Mesendoderm (in vitro differentiated cells): Measurements from ENCODE around the gene PTPN1.

Experiments used
- DNase-seq: peaks from one replicate; pipeline ENCODE4 v3.0.0; 2013
- H2AK5ac ChIP-seq: 2 replicates; pipeline ENCODE4 v1.6.1; 2013; ENCODE audit warnings: low read length, inconsistent platforms
- H2BK120ac ChIP-seq: 2 replicates; pipeline ENCODE4 v1.6.1; 2013; ENCODE audit warnings: low read depth, mild to moderate bottlenecking, low read length, moderate library complexity, mixed read lengths
- H2BK15ac ChIP-seq: replicated peaks from 2 replicates; pipeline ENCODE4 v1.6.1; 2013; ENCODE audit warnings: low read depth, mild to moderate bottlenecking, moderate library complexity
- H2BK5ac ChIP-seq: 2 replicates; pipeline ENCODE4 v1.6.1; 2013; ENCODE audit warnings: low read length, inconsistent platforms
- H3K18ac ChIP-seq: 2 replicates; pipeline ENCODE4 v1.6.1; 2013; ENCODE audit warnings: mild to moderate bottlenecking, low read length, mixed read lengths
- H3K23ac ChIP-seq: one replicate; pipeline ENCODE4 v1.6.1; 2013; ENCODE audit warnings: low read length
- H3K27ac ChIP-seq: 2 replicates; pipeline ENCODE4 v1.5.1; 2013; ENCODE audit warnings: low read depth, mild to moderate bottlenecking, inconsistent platforms, low read length, moderate library complexity
- H3K27me3 ChIP-seq: 2 replicates; pipeline ENCODE4 v1.6.1; 2013; ENCODE audit warnings: low read length, control low read depth, mild to moderate bottlenecking, inconsistent platforms; ENCODE audit not compliant: insufficient read depth, poor library complexity
- H3K36me3 ChIP-seq: 2 replicates; pipeline ENCODE4 v1.6.1; 2013; ENCODE audit warnings: low read length, inconsistent platforms; ENCODE audit not compliant: control insufficient read depth, insufficient read depth
- H3K4ac ChIP-seq: one replicate; pipeline ENCODE4 v1.6.1; 2013; ENCODE audit warnings: low read depth, mild to moderate bottlenecking, low read length, moderate library complexity
- H3K4me1 ChIP-seq: 2 replicates; pipeline ENCODE4 v1.6.1; 2013; ENCODE audit warnings: low read depth, low read length, inconsistent platforms; ENCODE audit not compliant: control insufficient read depth
- H3K4me2 ChIP-seq: 2 replicates; pipeline ENCODE4 v1.6.1; 2013; ENCODE audit warnings: low read length
- H3K4me3 ChIP-seq: 2 replicates; pipeline ENCODE4 v1.5.1; 2013; ENCODE audit warnings: mild to moderate bottlenecking, low read length
- H3K56ac ChIP-seq: one replicate; pipeline ENCODE4 v1.6.1; 2013; ENCODE audit warnings: low read length
- H3K79me1 ChIP-seq: 2 replicates; pipeline ENCODE4 v1.6.1; 2013; ENCODE audit warnings: low read length, inconsistent platforms
- H3K79me2 ChIP-seq: 2 replicates; pipeline ENCODE4 v1.6.1; 2013; ENCODE audit warnings: mild to moderate bottlenecking, low read length; ENCODE audit not compliant: control insufficient read depth, insufficient read depth
- H3K9ac ChIP-seq: 2 replicates; pipeline ENCODE4 v1.6.1; 2013; ENCODE audit warnings: low read length, inconsistent platforms
- H4K5ac ChIP-seq: one replicate; pipeline ENCODE4 v1.6.1; 2013; ENCODE audit warnings: low read length
- H4K8ac ChIP-seq: one replicate; pipeline ENCODE4 v1.6.1; 2013; ENCODE audit warnings: low read depth, mild to moderate bottlenecking, control low read depth, low read length, moderate library complexity
- WGBS: extraction: QIAGEN DNeasy Blood & Tissue Kit; methylation state at CpG from one replicate; pipeline ENCODE4 v1.1.7; 2013; ENCODE audit warnings: low lambda C conversion rate, missing lambda C conversion rate; ENCODE audit not compliant: insufficient coverage; ENCODE audit errors: extremely low coverage; 5-methylcytosine and 5-hydroxymethylcytosine counted together

PTPN1 gene

GRCh38 chr20:50577175-50578018 lies 67.2 kb downstream of the PTPN1 start:
- no peak overlapping the region for H2AK5ac ChIP-seq
- no peak overlapping the region for H3K4me3 ChIP-seq
- H3K4me2 ChIP-seq: no peak overlapping the region
- no peak overlapping the region for H2BK5ac ChIP-seq
- no peak overlapping the region for H3K18ac ChIP-seq
- H2BK15ac ChIP-seq: no peak overlapping the region
- no peak overlapping the region for H4K5ac ChIP-seq
- peaks cover 2% of the 10 kb centered on the region for H3K4me1 ChIP-seq
- H3K9ac ChIP-seq: no peak overlapping the region
- no peaks in the 10 kb centered on the region for H3K79me2 ChIP-seq
- no peak for DNase-seq
- H3K23ac ChIP-seq: no peak overlapping the region
- no peak overlapping the region for H3K27ac ChIP-seq
- H3K56ac ChIP-seq: no peak overlapping the region
- no peaks in the 10 kb centered on the region for H3K27me3 ChIP-seq
- H2BK120ac ChIP-seq: no peak overlapping the region
- no peak overlapping the region for H4K8ac ChIP-seq
- H3K36me3 ChIP-seq: peaks cover 11% of the 10 kb centered on the region
- peaks cover 2% of the 10 kb centered on the region for H3K79me1 ChIP-seq
- no CpG with 5 or more reads among the region's 17 CpGs for WGBS
- H3K4ac ChIP-seq: no peak overlapping the region

GRCh38 chr20:50578061-50578777 lies 68.0 kb downstream of the PTPN1 start:
- Histone ChIP-seq H3K56ac (no peak overlapping the region), H3K4me2 (no peak overlapping the region), H3K4ac (no peak overlapping the region), H2BK120ac (no peak overlapping the region), H2AK5ac (no peak overlapping the region), H2BK5ac (no peak overlapping the region), H3K9ac (no peak overlapping the region), H3K23ac (no peak overlapping the region), H3K79me1 (no peaks in the 10 kb centered on the region), H3K79me2 (no peaks in the 10 kb centered on the region), H4K5ac (no peak overlapping the region), H3K36me3 (peaks cover 11% of the 10 kb centered on the region), H2BK15ac (no peak overlapping the region), H4K8ac (no peak overlapping the region), H3K4me3 (no peak overlapping the region), H3K27ac (no peak overlapping the region), H3K4me1 (no peaks in the 10 kb centered on the region), H3K27me3 (no peaks in the 10 kb centered on the region), H3K18ac (no peak overlapping the region)
- no CpG with 5 or more reads among the region's 14 CpGs for WGBS
- no peak for DNase-seq

DNA sequence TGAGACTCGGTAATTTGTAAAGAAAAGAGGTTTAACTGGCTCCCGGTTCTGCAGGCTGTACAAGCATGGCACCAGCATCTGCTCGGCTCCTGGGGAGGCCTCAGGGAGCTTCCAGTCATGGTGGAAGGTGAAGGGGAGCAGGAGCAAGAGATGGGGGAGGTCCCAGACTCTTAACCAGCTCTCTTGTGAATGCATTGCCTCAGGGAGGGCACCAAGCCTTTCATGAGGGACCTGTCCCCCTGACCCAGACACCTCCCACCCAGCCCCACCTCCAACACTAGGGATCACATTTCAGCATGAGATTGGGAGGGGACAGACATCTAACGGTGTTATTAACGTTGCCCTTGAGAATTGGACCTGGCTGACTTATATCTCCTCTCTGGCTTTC lies 68.6 kb downstream of the PTPN1 start:
- no peak overlapping the region for H3K4ac ChIP-seq

GRCh38 chr20:50579511-50579910 lies 69.3 kb downstream of the PTPN1 start:
- no peak overlapping the region for H3K4ac ChIP-seq
- no peak overlapping the region for H2BK120ac ChIP-seq
- no peak overlapping the region for H2AK5ac ChIP-seq
- no peak overlapping the region for H4K8ac ChIP-seq
- H3K27ac ChIP-seq: no peak overlapping the region
- H3K4me2 ChIP-seq: no peak overlapping the region
- H3K79me1 ChIP-seq: no peaks in the 10 kb centered on the region
- no peaks in the 10 kb centered on the region for H3K27me3 ChIP-seq
- no peak overlapping the region for H3K4me3 ChIP-seq
- no peak overlapping the region for H3K18ac ChIP-seq
- no peak overlapping the region for H3K23ac ChIP-seq
- H3K56ac ChIP-seq: no peak overlapping the region
- no peaks in the 10 kb centered on the region for H3K4me1 ChIP-seq
- H3K79me2 ChIP-seq: no peaks in the 10 kb centered on the region
- no peak overlapping the region for H2BK15ac ChIP-seq
- no peak overlapping the region for H3K9ac ChIP-seq
- H2BK5ac ChIP-seq: no peak overlapping the region
- peaks cover 11% of the 10 kb centered on the region for H3K36me3 ChIP-seq
- no peak for DNase-seq
- H4K5ac ChIP-seq: no peak overlapping the region
- no CpG with 5 or more reads among the region's 10 CpGs for WGBS

More for the DNA sequence above, 68.6 kb downstream of the PTPN1 start:
- Histone ChIP-seq H3K79me2 (no peaks in the 10 kb centered on the region), H2BK15ac (no peak overlapping the region), H3K36me3 (peaks cover 11% of the 10 kb centered on the region), H3K27me3 (no peaks in the 10 kb centered on the region), H3K79me1 (no peaks in the 10 kb centered on the region), H3K9ac (no peak overlapping the region), H2BK120ac (no peak overlapping the region), H3K56ac (no peak overlapping the region), H3K27ac (no peak overlapping the region), H3K4me2 (no peak overlapping the region), H4K5ac (no peak overlapping the region), H3K4me3 (no peak overlapping the region), H3K4me1 (no peaks in the 10 kb centered on the region), H3K23ac (no peak overlapping the region), H2AK5ac (no peak overlapping the region), H2BK5ac (no peak overlapping the region), H3K18ac (no peak overlapping the region), H4K8ac (no peak overlapping the region)
- WGBS: no CpG with 5 or more reads among the region's 5 CpGs
- DNase-seq: no peak

DNA sequence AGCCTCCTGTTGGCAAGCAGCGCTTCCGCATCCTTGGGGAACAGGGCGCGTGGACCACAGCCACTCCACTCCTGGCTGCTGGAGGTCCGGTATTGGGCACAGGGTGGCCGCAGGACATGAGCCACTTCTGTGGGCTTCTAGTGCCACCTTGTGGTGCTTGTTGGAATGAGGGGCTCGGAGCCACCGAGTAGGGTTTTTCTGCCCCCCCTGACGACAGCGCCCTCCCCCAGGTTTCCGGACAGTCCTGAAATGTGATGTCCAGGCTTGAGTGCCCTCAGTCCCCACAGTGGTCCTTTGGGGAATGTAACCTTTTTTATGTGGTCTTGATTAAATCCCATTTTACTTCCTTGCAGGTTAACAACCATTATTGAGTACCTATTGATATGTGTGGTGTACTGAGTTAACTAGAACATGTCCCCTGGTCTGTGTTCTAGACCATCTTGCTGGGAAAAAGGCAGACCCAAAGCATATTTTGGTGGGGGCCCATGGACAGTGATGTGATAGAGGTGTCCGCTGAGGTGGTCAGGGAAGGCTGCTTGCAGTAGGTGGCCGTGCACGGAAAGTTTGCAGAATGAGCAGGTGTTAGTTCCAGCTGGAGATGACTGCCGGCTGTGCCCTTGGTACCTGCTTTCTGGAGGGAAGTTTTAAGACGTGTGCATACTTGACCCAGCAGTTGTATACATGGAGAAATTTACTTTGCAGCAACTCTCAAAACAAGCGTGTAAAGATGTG lies 70.0 kb downstream of the PTPN1 start:
- H2BK5ac ChIP-seq: no peak overlapping the region
- H3K4me1 ChIP-seq: no peaks in the 10 kb centered on the region
- peaks cover 11% of the 10 kb centered on the region for H3K36me3 ChIP-seq
- peak; percentile 69 for DNase-seq
- H2AK5ac ChIP-seq: no peak overlapping the region
- H3K4ac ChIP-seq: no peak overlapping the region
- H3K56ac ChIP-seq: no peak overlapping the region
- H3K18ac ChIP-seq: no peak overlapping the region
- H2BK120ac ChIP-seq: no peak overlapping the region
- H3K9ac ChIP-seq: no peak overlapping the region
- no peak overlapping the region for H2BK15ac ChIP-seq
- no peak overlapping the region for H3K4me3 ChIP-seq
- no peaks in the 10 kb centered on the region for H3K79me2 ChIP-seq
- no peaks in the 10 kb centered on the region for H3K79me1 ChIP-seq
- no peak overlapping the region for H3K23ac ChIP-seq
- WGBS: no CpG with 5 or more reads among the region's 17 CpGs
- no peaks in the 10 kb centered on the region for H3K27me3 ChIP-seq
- H3K4me2 ChIP-seq: no peak overlapping the region
- H3K27ac ChIP-seq: no peak overlapping the region
- H4K8ac ChIP-seq: no peak overlapping the region
- H4K5ac ChIP-seq: no peak overlapping the region
